Peyer's patch (tissue), 4 donors: Measurements from ENCODE around the gene MOB1B. TPM values are rescaled to one million over a fixed set of nuclear protein-coding genes. Genes with fewer than 3 reads are reported as not detected.

Experiments used
- DNase-seq, 3 donors: peaks; one replicate each; pipeline ENCODE4 v3.0.0-alpha.2; 2017 to 2019
- H3K27ac ChIP-seq, 4 donors: fragments of 200-600 bp; sonication (generic); one replicate each; pipeline ENCODE4 v1.5.1; 2016 to 2019
- H3K27me3 ChIP-seq, 2 donors: fragments of 200-600 bp; sonication (generic); one replicate each; pipeline ENCODE4 v1.5.1; 2019
- H3K36me3 ChIP-seq, 3 donors: fragments of 200-600 bp; sonication (generic); one replicate each; pipeline ENCODE4 v1.5.1; 2016 to 2019
- H3K4me1 ChIP-seq, 4 donors: fragments of 200-600 bp; sonication (generic); one replicate each; pipeline ENCODE4 v1.5.1; 2016 to 2019
- H3K4me3 ChIP-seq, 4 donors: fragments of 200-600 bp; sonication (generic); 1 replicate in 3 of 4; 2 replicates in 1 of 4; pipeline ENCODE4 v1.5.1; 2016 to 2019; ENCODE audit warnings: mild to moderate bottlenecking in 1 of 4
- H3K9me3 ChIP-seq, 4 donors: fragments of 200-600 bp; sonication (generic); one replicate each; pipeline ENCODE4 v1.5.1; 2016 to 2019; ENCODE audit warnings: mild to moderate bottlenecking in 1 of 4
- POLR2A ChIP-seq, 2 donors: fragments of 450-650 bp; IDR thresholded peaks; one replicate each; pipeline ENCODE4 v1.5.1; 2017; ENCODE audit warnings: antibody characterized with exemption in 2 of 2, mild to moderate bottlenecking in 2 of 2, moderate library complexity in 2 of 2
- total RNA-seq, 4 donors: library from RNA; depleted of rRNA; stranded (reverse); fragments of >200 nt; gene quantifications; one replicate each; pipeline ENCODE4 v1.1.0, GENCODE V29; 2016
- TF ChIP-seq, protein P1 (sequence below), 6 experiments: fragments of 450-650 bp in 4 of 6; fragments of 200-600 bp in 2 of 6; sonication (generic) in 1 of 6; IDR thresholded peaks; one replicate each; pipeline ENCODE4 v1.5.1; 2017 to 2019; ENCODE audit warnings: antibody characterized with exemption in 6 of 6, mild to moderate bottlenecking in 3 of 6, moderate library complexity in 1 of 6

MOB1B gene
- total RNA-seq, 4 donors from 2014 or later, result 4.0 to 15.7 (median 7.5) TPM

- Histone ChIP-seq H3K4me1 (no peaks in the 10 kb centered on the region), H3K27ac (no peak overlapping the region), H3K9me3 (no peaks in the 10 kb centered on the region), H3K4me3 (no peak overlapping the region), H3K27me3 (no peaks in the 10 kb centered on the region), H3K36me3 (no peaks in the 10 kb centered on the region)
- DNase-seq, result no peak
- TF ChIP-seq, protein P1, sequence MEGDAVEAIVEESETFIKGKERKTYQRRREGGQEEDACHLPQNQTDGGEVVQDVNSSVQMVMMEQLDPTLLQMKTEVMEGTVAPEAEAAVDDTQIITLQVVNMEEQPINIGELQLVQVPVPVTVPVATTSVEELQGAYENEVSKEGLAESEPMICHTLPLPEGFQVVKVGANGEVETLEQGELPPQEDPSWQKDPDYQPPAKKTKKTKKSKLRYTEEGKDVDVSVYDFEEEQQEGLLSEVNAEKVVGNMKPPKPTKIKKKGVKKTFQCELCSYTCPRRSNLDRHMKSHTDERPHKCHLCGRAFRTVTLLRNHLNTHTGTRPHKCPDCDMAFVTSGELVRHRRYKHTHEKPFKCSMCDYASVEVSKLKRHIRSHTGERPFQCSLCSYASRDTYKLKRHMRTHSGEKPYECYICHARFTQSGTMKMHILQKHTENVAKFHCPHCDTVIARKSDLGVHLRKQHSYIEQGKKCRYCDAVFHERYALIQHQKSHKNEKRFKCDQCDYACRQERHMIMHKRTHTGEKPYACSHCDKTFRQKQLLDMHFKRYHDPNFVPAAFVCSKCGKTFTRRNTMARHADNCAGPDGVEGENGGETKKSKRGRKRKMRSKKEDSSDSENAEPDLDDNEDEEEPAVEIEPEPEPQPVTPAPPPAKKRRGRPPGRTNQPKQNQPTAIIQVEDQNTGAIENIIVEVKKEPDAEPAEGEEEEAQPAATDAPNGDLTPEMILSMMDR (IDR thresholded peaks at IDR 0.05), result no peak
- TF ChIP-seq POLR2A (IDR thresholded peaks at IDR 0.05), result no peak
These were observed 33.0 kb downstream of the MOB1B start for GRCh38 chr4:70935038-70935695.

DNA sequence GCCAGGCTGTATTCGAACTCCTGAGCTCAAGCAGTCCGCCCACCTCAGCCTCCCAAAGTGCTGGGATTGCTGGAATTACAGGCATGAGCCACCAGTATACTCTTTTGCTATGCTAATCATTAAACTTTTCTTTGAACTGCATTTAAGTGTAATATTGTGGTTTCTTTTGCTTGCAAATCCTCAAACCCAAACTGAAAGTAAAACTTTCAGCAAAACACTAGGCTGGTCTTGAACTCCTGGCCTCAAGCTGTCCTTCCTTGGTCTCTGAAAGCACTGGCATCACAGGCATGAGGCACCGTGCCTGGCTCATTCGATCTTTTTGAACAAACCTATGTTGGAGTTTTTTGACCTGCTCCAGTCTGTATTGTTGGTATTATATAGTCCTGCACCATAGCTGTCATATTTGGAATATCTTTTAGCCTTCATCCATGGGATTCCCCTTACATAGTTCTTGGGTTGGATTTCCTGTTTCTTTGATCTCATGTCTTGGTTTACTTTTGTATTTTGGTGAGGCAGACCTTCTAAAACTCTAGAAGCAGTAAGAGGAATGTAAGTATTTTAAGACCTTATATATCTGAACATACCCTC, 34.1 kb downstream of the MOB1B start:
- Histone ChIP-seq H3K27ac (no peak overlapping the region), H3K27me3 (no peaks in the 10 kb centered on the region), H3K9me3 (no peaks in the 10 kb centered on the region), H3K4me3 (no peak overlapping the region), H3K36me3 (no peaks in the 10 kb centered on the region), H3K4me1 (no peaks in the 10 kb centered on the region)
- no peak for DNase-seq
- TF ChIP-seq, protein P1 (IDR thresholded peaks at IDR 0.05), result no peak
- TF ChIP-seq POLR2A (IDR thresholded peaks at IDR 0.05), result no peak

DNA sequence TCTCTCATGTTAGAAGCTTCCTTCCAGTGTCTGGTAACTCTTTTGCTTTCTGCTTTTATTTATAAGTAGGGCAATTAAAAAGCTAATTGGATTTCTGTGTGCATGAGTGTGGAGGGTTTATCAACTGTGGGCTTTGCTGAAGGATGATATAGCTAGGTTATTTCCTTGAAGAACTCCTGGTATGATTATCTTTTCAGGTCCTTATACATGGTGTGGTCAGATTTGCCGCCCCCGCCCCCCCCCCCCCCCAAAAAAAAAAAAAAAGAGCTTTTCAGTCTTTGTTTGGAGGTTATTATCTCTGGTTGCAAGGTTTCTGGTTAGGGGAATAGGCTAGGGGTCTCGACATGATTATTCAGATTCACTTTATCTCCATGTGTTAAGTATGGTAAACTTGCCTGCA, 35.9 kb downstream of the MOB1B start:
- Histone ChIP-seq H3K36me3 (no peaks in the 10 kb centered on the region), H3K27ac (no peak overlapping the region), H3K27me3 (no peaks in the 10 kb centered on the region), H3K4me3 (no peak overlapping the region), H3K9me3 (no peaks in the 10 kb centered on the region), H3K4me1 (no peaks in the 10 kb centered on the region)
- no peak for DNase-seq
- TF ChIP-seq, protein P1 (IDR thresholded peaks at IDR 0.05), result no peak
- no peak for TF ChIP-seq POLR2A (IDR thresholded peaks at IDR 0.05)

GRCh38 chr4:70940134-70940533, 38.0 kb downstream of the MOB1B start:
- H3K27me3 ChIP-seq, result no peaks in the 10 kb centered on the region
- no peak overlapping the region for H3K27ac ChIP-seq
- H3K4me3 ChIP-seq, result no peak overlapping the region
- no peaks in the 10 kb centered on the region for H3K4me1 ChIP-seq
- no peak for DNase-seq
- H3K36me3 ChIP-seq, result no peaks in the 10 kb centered on the region
- no peaks in the 10 kb centered on the region for H3K9me3 ChIP-seq
- TF ChIP-seq, protein P1 (IDR thresholded peaks at IDR 0.05), result no peak
- TF ChIP-seq POLR2A (IDR thresholded peaks at IDR 0.05), result no peak

DNA sequence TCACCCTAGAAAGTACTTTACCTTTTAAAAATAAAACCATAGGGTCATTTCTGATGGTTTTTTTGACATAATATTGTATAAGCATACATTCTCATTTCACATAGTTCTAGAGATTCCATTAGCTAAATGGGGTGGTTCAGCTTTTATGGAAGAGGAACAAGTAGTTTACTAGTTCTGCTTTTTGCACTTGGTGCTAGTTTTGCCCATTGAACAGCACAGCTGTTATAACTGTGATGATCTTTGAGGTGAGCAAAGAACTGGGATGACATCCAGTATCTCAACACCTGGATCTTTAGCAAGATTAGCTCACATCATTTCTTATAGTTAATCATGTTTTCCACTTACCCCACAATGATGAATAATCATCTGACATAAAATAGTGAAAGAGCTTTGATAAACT, 40.9 kb downstream of the MOB1B start:
- Histone ChIP-seq H3K27ac (no peak overlapping the region), H3K4me3 (no peak overlapping the region), H3K36me3 (no peaks in the 10 kb centered on the region), H3K4me1 (no peaks in the 10 kb centered on the region), H3K9me3 (no peaks in the 10 kb centered on the region), H3K27me3 (no peaks in the 10 kb centered on the region)
- TF ChIP-seq, protein P1 (IDR thresholded peaks at IDR 0.05), result no peak
- no peak for TF ChIP-seq POLR2A (IDR thresholded peaks at IDR 0.05)
- no peak for DNase-seq
